Muscle of leg (tissue), 11 donors: Measurements from ENCODE around the gene GMDS. TPM values are rescaled to one million over a fixed set of nuclear protein-coding genes. Genes with fewer than 3 reads are reported as not detected.
"Not testable (repeated sequence)": the region's sequence is repeated elsewhere in the genome, so short reads cannot be mapped to it uniquely, and the experiment has no call there.

Experiments
- DNase-seq: peaks from one replicate; pipeline ENCODE4 v3.0.0; 2013
- H3K27ac ChIP-seq: one replicate; pipeline ENCODE4 v1.5.1; 2013; ENCODE audit warnings: mild to moderate bottlenecking, low read length, control low read depth
- H3K27me3 ChIP-seq: one replicate; pipeline ENCODE4 v1.6.1; 2013; ENCODE audit warnings: low read length; ENCODE audit not compliant: control insufficient read depth, insufficient read depth
- H3K36me3 ChIP-seq: one replicate; pipeline ENCODE4 v1.6.1; 2013; ENCODE audit warnings: low read length; ENCODE audit not compliant: control insufficient read depth, insufficient read depth
- H3K4me1 ChIP-seq: one replicate; pipeline ENCODE4 v1.6.1; 2013; ENCODE audit warnings: low read length; ENCODE audit not compliant: control insufficient read depth, insufficient read depth
- H3K4me3 ChIP-seq: one replicate; pipeline ENCODE4 v1.5.1; 2013; ENCODE audit warnings: low read length, control low read depth
- H3K9me3 ChIP-seq: replicated peaks from 2 replicates; pipeline ENCODE4 v1.6.1; 2013; ENCODE audit warnings: low read depth, low read length; ENCODE audit not compliant: control insufficient read depth
- WGBS: methylation state at CpG from one replicate; pipeline ENCODE4 v1.1.5; 2013; ENCODE audit warnings: missing lambda C conversion rate; ENCODE audit not compliant: insufficient coverage; 5-methylcytosine and 5-hydroxymethylcytosine counted together
- polyA plus RNA-seq, 8 donors: library from polyadenylated mRNA; unstranded; fragments of 120-200 nt; gene quantifications; one replicate each; pipeline versions ENCODE4 v1.2.1 to v1.2.3, GENCODE V29; 2013; ENCODE audit warnings: inconsistent platforms in 1 of 8, low replicate concordance in 1 of 8; ENCODE audit not compliant: insufficient read length in 8 of 8, insufficient read depth in 1 of 8
- total RNA-seq: library from RNA; stranded (reverse); fragments of 120-200 nt; gene quantifications from one replicate; pipeline ENCODE4 v1.2.4, GENCODE V29; 2013

GMDS gene
- total and polyA plus RNA-seq, 9 donors, result 3.9 to 17.0 (median 11.9) TPM

DNA sequence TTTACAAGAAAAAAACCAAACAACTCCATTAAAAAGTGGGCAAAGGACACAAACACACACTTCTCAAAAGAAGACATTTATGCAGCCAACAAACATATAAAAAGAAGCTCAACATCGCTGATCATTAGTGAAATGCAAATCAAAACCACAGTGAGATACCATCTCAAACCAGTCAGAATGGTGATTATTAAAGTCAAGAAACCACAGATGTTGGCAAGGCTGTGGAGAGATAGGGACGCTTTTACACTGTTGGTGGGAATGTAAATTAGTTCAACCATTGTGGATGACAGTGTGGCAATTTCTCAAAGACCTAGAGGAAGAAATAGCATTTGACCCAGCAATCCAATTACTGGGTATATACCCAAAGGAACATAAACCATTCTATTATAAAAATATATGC is 554.7 kb downstream of the GMDS start:
- not testable (repeated sequence) for H3K27me3 ChIP-seq, DNase-seq, H3K9me3 ChIP-seq, H3K4me3 ChIP-seq, H3K27ac ChIP-seq, H3K36me3 ChIP-seq
- WGBS, result no CpG with 5 or more reads among the region's 2 CpGs
- H3K4me1 ChIP-seq, result peaks cover 14% of the 10 kb centered on the region

DNA sequence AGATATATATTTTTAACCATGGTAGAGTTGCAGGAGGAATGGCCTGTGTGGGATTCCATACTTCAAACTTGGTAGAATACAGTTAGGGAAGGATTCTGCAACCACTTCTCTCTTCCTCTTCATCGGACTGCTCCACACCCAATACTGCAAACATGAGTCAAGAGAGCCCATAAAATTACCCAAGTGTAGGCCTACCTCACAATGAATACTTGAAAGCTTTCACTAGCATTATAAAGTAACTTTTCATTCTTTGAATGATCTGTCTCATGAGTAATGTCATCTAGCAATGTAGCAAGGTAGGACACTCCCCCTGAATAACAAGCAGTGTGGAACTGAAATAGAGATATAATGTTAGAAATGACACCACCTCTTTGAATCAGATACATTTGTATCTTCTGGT is 556.3 kb downstream of the GMDS start:
- H3K27me3 ChIP-seq, result peaks cover 3% of the 10 kb centered on the region
- peaks cover 15% of the 10 kb centered on the region for H3K4me1 ChIP-seq
- no peak overlapping the region for H3K4me3 ChIP-seq
- H3K36me3 ChIP-seq, result no peaks in the 10 kb centered on the region
- no CpG with 5 or more reads among the region's 1 CpG for WGBS
- DNase-seq, result no peak
- no peak overlapping the region for H3K27ac ChIP-seq
- peaks cover 6% of the 10 kb centered on the region for H3K9me3 ChIP-seq

GRCh38 chr6:1688396-1688795 is 557.0 kb downstream of the GMDS start:
- no peak for DNase-seq
- no peak overlapping the region for H3K27ac ChIP-seq
- H3K9me3 ChIP-seq, result peaks cover 6% of the 10 kb centered on the region
- WGBS, result no CpG with 5 or more reads among the region's 3 CpGs
- H3K4me3 ChIP-seq, result no peak overlapping the region
- H3K4me1 ChIP-seq, result peaks cover 15% of the 10 kb centered on the region
- H3K36me3 ChIP-seq, result no peaks in the 10 kb centered on the region
- peaks cover 3% of the 10 kb centered on the region for H3K27me3 ChIP-seq

- no peak for DNase-seq
- no peak overlapping the region for H3K4me3 ChIP-seq
- peaks cover 4% of the 10 kb centered on the region for H3K9me3 ChIP-seq
- WGBS, result 78% methylated on average over 5 of the region's 6 CpGs
- H3K27me3 ChIP-seq, result no peaks in the 10 kb centered on the region
- no peak overlapping the region for H3K27ac ChIP-seq
- H3K36me3 ChIP-seq, result no peaks in the 10 kb centered on the region
- H3K4me1 ChIP-seq, result peaks cover 15% of the 10 kb centered on the region
Measured at GRCh38 chr6:1687402-1687801, 558.0 kb downstream of the GMDS start.

GRCh38 chr6:1686117-1687098 is 559.0 kb downstream of the GMDS start:
- H3K36me3 ChIP-seq, result no peaks in the 10 kb centered on the region
- H3K27me3 ChIP-seq, result no peaks in the 10 kb centered on the region
- WGBS, result 33% methylated on average over 5 of the region's 9 CpGs
- no peaks in the 10 kb centered on the region for H3K9me3 ChIP-seq
- DNase-seq, result peak; percentile 80
- H3K27ac ChIP-seq, result peak overlapping the region; percentile 53
- H3K4me1 ChIP-seq, result peaks cover 15% of the 10 kb centered on the region
- no peak overlapping the region for H3K4me3 ChIP-seq

DNA sequence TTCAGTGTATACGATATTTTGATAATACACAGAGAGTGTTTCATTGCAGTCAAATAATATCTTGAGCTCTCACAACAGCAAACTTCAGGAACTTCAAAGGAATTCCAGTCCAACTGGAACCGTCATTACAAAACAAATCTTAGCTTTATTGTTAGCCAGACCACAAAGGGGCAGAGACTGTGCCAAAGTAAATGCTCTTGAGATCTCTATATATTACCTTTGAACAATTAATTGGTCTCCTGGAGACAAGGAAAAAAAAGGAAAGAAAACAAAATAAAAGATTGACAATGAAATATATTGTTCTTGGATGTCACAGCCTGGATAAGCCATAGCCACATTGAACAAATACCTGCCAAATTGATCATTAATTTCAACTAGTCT is 565.7 kb downstream of the GMDS start:
- no CpG with 5 or more reads among the region's 2 CpGs for WGBS
- no peak for DNase-seq
- Histone ChIP-seq H3K27ac (peak overlapping the region; percentile 32), H3K36me3 (no peaks in the 10 kb centered on the region), H3K27me3 (no peaks in the 10 kb centered on the region), H3K4me3 (no peak overlapping the region), H3K4me1 (peaks cover 21% of the 10 kb centered on the region), H3K9me3 (no peaks in the 10 kb centered on the region)

GRCh38 chr6:1679031-1679687 is 566.2 kb downstream of the GMDS start:
- no CpG with 5 or more reads among the region's 13 CpGs for WGBS
- no peaks in the 10 kb centered on the region for H3K27me3 ChIP-seq
- DNase-seq, result peak; percentile 67
- H3K9me3 ChIP-seq, result no peaks in the 10 kb centered on the region
- H3K27ac ChIP-seq, result peak overlapping the region; percentile 53
- no peak overlapping the region for H3K4me3 ChIP-seq
- peaks cover 21% of the 10 kb centered on the region for H3K4me1 ChIP-seq
- H3K36me3 ChIP-seq, result no peaks in the 10 kb centered on the region

- peak overlapping the region; percentile 53 for H3K27ac ChIP-seq
- H3K9me3 ChIP-seq, result no peaks in the 10 kb centered on the region
- H3K27me3 ChIP-seq, result no peaks in the 10 kb centered on the region
- peak; percentile 41 for DNase-seq
- H3K4me1 ChIP-seq, result peaks cover 21% of the 10 kb centered on the region
- no peak overlapping the region for H3K4me3 ChIP-seq
- no peaks in the 10 kb centered on the region for H3K36me3 ChIP-seq
- no CpG with 5 or more reads among the region's 3 CpGs for WGBS
Measured at GRCh38 chr6:1678201-1678600, 567.2 kb downstream of the GMDS start.

- no CpG with 5 or more reads among the region's 2 CpGs for WGBS
- no peaks in the 10 kb centered on the region for H3K36me3 ChIP-seq
- no peaks in the 10 kb centered on the region for H3K9me3 ChIP-seq
- no peak overlapping the region for H3K4me3 ChIP-seq
- DNase-seq, result no peak
- H3K27ac ChIP-seq, result no peak overlapping the region
- H3K4me1 ChIP-seq, result no peaks in the 10 kb centered on the region
- no peaks in the 10 kb centered on the region for H3K27me3 ChIP-seq
Measured at GRCh38 chr6:1672379-1672778, 573.0 kb downstream of the GMDS start.

DNA sequence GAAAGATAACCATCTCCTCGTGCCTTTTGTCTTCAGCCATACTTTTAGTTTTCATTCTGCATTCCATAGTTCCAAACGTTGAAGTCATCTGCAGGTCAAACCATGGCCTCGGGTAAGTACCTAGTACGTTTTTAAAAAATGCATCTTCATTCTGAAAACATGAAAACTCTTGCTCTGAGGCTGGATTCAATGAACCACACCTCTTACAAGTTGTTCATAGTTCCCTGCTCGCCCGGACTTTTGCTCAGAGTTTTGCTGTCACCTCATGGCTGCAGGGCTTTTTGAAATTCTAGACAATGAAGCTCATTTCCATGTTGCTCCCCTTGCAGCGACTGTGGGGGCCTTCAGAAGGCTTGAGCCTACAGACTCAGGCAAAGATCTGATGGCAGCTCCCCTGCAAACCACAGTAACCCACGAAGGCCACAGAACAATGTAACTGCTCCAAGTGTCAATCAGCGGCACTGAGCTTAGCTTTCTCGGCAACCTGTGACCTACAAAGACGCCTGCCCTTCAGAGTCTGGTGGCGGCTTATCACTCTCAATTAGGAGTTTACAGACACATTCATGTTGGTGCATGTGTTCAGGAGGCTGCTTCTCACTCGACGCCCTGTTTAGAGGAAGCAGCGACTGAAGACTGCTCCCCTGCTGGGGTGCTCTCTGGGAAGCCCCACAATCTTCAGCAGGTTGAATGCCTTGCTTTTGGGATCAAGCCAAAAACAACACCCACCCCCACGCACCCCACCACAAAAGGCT is 574.5 kb downstream of the GMDS start:
- H3K4me1 ChIP-seq, result no peaks in the 10 kb centered on the region
- no peaks in the 10 kb centered on the region for H3K9me3 ChIP-seq
- no peak overlapping the region for H3K27ac ChIP-seq
- H3K4me3 ChIP-seq, result no peak overlapping the region
- no peak for DNase-seq
- no peaks in the 10 kb centered on the region for H3K36me3 ChIP-seq
- no peaks in the 10 kb centered on the region for H3K27me3 ChIP-seq
- WGBS, result 59% methylated on average over 15 of the region's 16 CpGs
